HG02852 (cell line): ENCODE data around the gene PREB.
"Not testable (repeated sequence)": the region's sequence is repeated elsewhere in the genome, so short reads cannot be mapped to it uniquely, and the experiment has no call there.

Experiments used
- ATAC-seq: cut with Tn5 transposase; IDR thresholded peaks from one replicate; pipeline ENCODE4 v1.9.1; 2021; ENCODE audit warnings: mild to moderate bottlenecking, moderate library complexity; ENCODE audit not compliant: unreplicated experiment

The PREB gene

DNA sequence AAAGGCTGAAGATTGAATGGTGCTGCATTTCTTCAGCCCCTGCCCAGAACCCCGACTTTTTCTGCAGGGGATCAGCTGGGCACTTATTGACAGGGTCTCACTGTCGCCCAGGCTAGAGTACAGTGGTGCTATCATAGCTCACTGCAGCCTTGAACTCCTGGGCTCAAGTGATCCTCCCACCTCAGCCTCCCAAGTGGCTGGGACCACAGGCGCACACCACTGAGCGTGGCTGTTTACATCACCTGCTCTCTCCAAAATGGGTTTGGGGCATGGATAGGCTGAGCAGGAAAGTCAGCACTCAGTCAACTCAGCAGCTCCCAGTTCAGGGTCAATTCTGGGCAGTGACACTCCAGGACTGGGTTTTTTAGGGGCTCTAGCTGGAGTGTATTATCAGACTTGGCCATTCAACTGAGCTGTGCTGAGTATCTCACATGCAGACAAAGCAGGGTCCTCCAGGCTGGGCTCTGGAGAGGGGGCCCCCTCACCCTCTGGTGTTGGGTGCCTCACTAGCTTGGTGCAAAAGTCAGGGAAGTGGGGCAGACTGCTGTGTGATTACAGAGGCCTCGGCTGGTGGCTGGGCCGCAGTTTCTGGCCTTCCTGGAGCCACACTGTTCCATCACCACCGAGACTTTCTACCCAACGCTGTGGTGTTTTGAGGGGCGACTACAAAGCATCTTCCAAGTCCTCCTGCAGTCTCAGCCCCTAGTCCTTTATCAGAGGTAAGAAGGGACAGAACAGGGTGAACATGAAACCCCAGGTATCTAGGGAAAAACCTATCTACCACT is 6.4 kb downstream of the PREB start:
- no peak for ATAC-seq

DNA sequence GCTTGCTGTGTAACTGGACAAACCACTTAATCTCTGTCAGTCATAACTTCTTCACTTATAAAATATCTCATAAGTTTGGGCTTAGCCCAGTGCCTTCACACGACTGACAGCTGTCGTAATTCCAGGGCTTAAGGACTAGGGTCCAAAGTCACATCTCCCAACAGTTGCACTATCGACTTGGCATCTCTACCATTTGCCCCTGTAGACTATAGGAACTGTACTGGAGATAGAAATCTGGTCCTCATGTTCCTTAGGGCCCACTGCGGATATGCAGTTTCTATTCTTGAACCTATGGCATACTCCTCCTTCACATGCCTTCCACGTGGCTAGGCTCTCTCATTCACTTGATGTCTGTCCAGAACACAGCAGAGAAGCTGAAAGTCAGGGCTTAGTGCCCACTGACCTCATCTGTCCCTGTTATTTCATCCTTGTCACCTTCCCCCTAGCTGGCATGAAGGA is 8.2 kb downstream of the PREB start:
- ATAC-seq = no peak

DNA sequence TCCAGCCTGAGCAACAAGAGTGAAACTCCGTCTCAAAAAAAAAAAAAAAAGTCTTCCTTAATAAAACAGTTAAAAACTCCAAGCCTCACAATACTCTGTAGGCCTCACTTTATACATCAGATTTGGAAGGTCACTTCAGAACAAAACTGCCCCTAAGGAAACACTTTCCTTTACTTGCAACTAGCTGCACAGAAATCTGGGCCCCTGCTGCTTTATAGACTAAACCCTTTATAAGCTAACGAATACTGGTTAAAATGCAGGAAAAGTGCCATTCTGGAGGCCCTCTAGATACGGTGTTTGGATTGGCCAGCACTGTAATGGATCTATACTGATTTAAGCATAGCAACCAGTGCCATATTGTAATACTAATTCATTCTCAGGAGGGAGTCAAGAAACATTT is 9.3 kb downstream of the PREB start:
- no peak for ATAC-seq

DNA sequence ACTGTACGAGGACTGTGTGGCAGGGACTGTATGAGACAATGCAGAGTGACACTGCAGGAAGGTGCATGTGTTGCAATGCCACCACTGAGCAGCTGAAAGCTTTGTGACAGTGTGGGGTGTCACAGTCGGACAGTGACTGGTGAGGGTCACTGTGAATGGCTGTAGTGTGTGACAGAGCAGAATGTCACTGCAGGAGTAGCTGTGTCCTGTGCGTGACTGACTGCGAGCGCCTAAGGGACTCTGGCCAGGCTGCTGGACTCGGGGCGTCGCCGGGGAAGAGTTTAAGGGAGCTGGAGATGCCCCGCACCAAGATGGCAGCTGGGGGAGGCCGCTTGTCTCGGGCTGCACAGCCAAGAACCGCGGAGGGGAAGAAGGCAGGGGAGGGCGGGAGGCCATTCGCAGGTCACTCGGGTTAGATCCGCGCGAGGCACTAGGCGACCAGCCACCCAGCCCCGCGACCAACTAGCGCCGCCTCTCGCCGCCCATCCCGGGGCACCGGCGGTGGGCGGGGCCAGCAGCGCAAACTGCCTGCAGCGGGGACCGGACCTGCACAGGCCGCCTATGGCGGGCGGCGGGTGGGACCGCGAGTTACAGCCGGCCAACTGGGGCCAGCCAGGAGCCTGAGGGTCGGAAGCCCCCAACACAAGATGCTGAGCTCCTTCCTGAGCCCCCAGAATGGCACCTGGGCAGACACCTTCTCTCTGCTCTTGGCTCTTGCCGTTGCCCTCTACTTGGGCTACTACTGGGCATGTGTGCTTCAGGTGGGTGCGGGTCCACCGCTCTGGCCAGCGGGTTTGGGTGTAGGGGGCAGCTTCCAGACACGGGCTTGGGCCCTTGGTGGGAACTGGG is 10.9 kb downstream of the PREB start, which contains the start of gene ABHD1:
Gene ABHD1, plus strand, starts transcription at position 514 of the 849 bp plus-strand sequence. Its CDS starts 134 bp downstream, at position 648.
- ATAC-seq = no peak

DNA sequence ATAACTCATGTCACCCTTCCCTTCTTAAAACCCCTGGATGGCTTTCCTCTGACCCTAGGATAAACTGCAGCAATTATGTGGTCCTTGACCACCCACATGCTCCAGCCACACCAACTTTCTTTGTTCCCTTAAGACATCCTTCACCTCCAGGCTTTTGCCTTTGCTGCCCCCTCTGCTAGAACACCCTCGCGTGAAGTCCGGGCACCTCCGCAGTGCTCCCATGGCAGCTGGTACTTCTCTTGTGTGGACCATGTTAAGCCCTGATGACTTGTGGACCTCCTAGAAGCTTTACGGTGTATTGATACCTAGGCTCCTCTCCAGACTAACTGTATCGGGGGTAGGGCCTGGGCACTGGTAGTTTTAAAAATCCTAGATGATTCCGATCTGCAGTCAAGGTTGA is 11.6 kb downstream of the PREB start:
- ATAC-seq = no peak

DNA sequence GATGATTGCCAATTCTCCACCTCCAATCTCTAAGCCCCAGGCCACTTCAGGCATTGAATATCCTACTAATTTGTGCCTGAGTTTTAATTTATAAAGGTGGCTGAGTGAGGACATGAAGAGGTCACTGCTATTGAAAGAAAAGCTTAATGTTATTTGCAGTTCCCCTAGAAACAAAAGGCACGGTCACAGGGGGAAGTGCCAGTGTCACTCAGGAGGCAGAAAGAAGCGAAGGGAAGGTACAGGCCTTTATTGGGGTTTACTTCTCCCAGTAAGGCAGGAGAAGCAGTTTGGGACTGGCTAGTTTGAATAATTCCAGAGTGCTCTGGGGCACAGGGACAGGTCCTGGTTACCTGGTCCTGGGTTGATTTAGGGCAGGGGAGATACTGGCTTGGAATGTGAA is 12.5 kb downstream of the PREB start:
- ATAC-seq = no peak

DNA sequence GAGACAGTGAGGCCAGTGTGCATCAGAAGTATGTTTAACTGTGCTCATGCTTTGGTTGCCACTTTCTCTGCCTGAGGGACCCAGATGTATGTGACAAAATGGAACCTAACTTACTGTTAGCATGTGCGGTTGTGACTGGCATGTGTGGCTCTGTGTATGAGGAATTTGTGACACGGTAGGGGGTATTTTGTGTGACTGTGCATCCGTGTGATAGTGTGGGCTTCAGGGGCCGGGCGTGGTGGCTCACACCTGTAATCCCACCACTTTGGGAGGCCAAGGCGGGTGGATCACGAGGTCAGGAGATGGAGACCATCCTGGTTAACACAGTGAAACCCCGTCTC is 15.1 kb downstream of the PREB start:
- ATAC-seq = not testable (repeated sequence)

DNA sequence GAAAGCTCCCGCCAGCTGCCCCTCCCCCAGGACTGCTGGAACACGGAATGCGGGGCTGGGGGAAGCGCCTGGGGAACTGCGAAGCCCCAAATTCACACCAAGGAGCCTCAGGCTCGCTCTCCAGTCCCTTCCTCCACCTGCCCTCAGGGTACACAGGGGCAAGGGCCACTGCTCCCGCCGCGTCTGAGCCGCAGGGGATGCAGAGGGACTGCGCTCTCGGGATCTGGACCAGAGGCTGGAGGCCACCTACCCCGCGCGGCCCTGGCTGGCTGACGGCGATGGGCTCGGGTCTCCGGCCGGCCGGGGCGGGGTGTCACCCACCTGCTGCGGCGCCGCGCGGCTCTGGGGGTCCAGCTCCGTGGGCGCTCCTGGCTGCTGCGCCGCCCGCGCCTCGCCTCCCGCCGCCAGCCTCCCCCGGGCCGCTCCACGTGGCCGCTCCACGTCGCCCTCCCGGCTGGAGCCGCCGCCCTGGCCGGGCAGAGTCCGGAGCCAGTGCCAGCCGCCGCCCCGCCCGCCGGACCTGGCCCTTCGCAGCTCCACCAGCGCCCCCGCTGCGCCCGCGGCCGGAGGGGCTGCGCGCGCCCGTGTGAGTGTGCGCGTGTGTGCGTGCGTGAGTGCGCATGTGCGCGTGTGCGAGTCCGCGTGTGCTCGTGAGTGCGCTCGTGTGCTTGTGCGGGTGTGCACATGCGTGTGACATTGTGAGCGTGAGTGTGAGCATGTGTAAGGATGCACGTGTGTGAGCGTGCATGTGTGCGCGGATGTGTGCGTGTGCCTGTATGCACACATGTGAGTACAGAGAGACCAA is 15.7 kb downstream of the PREB start, which contains the start of gene CGREF1:
Gene CGREF1, minus strand, starts transcription at position 604 of the 805 bp plus-strand sequence. CDS start 14,762 bp downstream, outside the sequence.
- ATAC-seq = no peak

DNA sequence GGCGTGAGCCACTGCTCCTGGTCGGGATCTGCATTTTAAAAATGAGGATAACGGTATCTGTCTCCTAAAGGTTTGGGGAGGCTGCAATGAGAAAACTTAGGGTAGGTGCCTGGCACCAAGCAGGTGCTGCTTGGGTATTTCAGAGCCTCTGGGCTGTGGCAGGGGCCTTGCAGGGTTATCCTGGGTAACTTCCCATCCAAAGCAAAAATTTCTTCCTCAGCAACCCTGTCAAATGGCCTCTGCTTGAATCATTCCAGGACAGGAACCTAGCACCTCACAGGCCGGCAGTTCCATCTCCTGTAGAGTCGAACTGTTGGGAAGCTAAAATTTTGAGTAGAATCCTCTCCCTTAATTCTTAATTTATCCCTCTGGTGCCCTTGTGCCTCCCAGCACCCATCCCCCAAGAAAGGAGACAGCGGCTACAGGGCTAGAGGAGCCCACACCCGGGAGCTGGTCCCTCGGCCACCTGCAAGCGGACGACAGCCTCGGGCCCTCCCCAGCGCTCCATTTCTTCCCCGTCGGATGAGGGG is 16.4 kb downstream of the PREB start:
- ATAC-seq = no peak

DNA sequence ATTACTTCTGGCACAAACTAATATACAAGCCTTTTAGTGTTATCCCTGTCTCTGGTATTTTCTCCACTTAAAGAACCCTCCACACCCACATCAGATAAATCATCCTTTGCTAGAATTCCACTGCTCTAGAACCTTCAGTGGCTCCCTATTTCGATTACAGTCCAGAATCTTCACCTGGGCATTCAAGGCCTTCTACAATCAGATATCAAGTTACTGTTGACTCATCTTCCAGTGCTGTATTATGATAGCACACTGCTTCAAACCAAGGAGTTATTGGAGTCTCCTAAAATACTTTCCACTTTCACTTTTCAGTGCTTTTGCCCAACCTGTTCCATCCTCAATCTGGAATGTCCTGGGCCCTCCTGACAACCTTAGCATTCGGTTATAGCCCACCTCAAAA is 18.9 kb downstream of the PREB start:
- no peak for ATAC-seq

DNA sequence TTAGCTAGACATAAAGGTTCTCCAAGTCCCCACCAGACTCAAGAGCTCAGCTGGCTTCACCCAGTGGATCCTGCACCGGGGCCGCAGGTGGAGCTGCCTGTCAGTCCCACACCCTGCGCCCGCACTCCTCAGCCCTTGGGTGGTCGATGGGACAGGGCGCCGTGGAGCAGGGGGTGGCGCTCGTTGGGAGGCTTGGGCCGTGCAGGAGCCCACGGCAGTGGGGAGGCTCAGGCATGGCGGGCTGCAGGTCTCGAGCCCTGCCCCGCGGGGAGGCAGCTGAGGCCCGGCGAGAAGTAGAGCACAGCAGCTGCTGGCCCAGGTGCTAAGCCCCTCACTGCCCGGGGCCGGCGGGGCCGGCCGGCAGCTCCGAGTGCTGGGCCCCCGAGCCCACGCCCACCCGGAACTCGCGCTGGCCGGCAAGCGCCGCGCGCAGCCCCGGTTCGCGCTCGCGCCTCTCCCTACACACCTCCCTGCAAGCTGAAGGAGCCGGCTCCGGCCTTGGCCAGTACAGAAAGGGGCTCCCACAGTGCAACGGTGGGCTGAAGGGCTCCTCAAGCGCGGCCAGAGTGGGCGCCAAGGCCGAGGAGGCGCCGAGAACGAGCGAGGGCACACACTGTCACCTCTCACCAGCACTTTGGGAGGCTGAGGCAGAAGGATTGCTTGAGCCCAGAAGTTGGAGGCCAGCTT is 22.9 kb downstream of the PREB start:
- not testable (repeated sequence) for ATAC-seq

DNA sequence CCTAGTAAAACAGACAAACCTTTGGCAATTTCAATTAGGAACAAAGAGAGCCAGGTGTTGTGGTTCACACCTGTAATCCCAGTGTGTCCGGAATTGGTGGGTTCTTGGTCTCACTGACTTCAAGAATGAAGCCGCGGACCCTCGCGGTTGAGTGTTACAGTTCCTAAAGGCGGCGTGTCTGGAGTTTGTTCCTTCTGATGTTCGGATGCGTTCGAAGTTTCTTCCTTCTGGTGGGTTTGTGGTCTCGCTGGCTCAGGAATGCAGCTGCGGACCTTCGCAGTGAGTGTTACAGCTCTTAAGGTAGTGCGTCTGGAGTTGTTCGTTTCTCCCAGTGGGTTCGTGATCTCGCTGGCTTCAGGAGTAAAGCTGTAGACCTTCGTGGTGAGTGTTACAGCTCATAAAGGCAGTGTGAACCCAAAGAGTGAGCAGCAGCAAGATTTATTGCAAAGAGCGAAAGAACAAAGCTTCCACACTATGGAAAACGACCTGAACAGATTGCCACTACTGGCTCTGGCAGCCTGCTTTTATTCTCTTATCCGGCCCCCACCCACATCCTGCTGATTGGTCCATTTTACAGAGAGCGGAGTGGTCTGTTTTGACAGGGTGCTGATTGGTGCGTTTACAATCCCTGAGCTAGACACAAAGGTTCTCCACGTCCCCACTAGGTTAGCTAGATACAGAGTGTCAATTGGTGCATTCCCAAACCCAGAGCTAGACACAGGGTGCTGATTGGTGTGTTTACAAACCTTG is 23.7 kb downstream of the PREB start:
- ATAC-seq = not testable (repeated sequence)

DNA sequence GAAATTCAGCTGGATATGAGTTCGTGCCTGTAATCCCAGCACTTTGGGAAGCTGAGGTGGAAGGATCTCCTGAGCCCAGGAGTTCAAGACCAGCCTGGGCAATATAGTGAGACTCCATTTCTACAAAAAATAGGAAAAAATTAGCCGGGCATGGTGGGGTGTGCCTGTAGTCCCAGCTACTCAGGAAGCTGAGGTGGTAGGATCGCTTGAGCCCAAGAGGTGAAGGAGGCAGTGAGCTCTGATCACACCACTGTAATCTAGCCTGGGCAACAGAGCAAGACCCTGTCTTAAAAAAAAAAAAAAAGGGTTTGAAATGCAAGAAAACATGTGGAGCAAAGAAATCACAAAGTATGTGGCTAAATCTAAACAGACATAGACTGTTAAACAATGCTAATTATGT is 25.4 kb downstream of the PREB start:
- ATAC-seq = no peak

DNA sequence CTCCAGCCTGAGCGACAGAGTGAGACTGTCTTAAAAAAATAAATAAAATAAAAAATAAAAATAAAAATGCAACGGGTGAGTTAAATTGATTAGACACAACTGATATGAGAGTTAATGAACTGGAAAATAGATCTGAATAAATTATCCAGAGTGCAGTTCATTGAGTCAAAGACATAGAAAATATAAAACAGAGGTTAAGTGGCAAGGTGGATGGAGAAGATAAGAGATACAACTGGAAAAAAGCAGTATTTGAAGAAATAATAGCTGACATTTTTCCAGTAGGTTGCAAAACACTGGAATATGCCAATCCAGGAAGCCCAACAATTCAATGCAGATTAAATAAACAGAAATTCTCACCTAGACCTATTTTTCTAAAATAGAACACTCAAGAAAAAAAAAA is 26.2 kb downstream of the PREB start:
- no peak for ATAC-seq

DNA sequence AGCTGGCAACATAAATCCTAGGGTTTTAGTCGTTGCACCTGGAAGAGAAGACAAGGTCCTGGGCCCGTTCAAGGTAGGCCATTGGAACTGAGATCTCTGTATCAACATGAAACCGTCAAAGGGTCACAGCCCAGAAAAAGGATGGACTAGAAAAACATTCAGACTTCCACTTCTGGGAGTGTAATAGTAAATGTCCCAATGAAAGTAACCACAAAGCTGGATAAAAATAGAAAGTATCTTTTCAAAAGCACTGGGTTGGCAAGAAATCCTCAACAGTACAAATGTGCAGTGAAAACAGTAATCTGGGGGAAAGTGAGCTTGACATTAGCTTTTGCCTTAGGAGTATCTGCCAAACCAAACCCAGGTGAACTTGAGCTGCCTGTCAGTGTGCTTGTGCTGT is 28.5 kb downstream of the PREB start:
- ATAC-seq = no peak

DNA sequence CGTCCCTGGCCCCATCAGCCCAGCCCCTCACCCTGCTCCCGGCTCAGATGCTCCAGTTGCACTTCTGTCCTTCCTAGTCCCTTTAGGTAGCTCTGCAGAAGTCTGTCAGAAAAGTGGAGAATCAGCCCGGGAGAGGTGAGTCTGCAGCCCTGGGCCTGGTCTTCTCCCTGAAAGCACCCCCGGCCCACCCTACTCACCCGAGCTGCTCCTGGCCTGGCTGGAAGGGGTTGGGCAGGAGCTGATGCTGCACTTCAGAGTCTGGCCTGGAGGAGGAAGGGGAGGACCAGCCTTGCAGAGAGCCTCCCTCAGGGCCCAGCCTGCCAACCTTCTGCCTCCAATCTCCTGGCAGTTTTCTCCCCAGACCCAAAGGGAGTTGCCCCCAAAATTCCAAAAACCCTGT is 32.1 kb downstream of the PREB start:
- ATAC-seq = no peak

DNA sequence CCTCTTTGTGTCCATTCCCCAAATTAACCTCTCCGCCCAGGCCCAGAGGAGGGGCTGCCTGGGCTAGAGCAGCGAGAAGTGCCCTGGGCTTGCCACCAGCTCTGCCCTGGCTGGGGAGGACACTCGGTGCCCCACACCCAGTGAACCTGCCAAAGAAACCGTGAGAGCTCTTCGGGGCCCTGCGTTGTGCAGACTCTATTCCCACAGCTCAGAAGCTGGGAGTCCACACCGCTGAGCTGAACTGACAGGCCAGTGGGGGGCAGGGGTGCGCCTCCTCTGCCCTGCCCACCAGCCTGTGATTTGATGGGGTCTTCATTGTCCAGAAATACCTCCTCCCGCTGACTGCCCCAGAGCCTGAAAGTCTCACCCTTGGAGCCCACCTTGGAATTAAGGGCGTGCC is 34.4 kb downstream of the PREB start:
- no peak for ATAC-seq

DNA sequence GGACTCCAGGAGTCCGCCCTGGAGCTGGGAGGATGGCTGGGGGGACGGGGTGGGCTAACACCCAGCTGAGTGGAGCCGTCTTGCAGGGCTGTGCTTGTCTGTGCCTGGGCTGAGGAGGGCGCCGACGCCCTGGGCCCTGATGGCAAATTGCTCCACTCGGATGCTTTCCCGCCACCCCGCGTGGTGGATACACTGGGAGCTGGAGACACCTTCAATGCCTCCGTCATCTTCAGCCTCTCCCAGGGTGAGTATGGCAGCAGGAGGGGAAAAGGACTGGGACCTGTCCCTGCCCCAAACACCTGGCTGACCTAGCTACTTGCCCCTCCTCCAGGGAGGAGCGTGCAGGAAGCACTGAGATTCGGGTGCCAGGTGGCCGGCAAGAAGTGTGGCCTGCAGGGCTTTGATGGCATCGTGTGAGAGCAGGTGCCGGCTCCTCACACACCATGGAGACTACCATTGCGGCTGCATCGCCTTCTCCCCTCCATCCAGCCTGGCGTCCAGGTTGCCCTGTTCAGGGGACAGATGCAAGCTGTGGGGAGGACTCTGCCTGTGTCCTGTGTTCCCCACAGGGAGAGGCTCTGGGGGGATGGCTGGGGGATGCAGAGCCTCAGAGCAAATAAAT is 35.0 kb downstream of the PREB start:
- no peak for ATAC-seq

DNA sequence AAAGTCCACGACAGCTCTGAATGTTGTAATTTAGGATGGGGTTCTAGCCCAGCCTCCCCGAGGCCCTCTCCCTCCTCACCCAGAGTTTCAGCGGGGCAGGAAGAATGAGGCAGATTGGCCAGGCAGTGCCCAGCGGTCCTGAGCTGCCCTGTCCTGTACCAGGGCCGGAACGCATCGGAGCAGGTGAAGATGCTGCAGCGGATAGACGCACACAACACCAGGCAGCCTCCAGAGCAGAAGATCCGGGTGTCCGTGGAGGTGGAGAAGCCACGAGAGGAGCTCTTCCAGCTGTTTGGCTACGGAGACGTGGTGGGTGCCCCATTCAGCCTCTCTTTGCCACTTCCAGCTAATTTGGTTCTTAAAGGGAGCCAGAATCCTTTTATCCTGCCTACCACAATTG is 37.1 kb downstream of the PREB start:
- ATAC-seq = no peak
